Measurements from ENCODE around the gene OTOA. TPM values are rescaled to one million over a fixed set of nuclear protein-coding genes. Genes with fewer than 3 reads are reported as not detected.

Gene OTOA
- total RNA-seq, 1 donor from 2014 or later, result not detected

- Mint-ChIP-seq H3K4me3 (no peak overlapping the region), H3K27me3 (ENCODE audit: insufficient read depth, low read depth) (peaks cover 2% of the 10 kb centered on the region), H3K9me3 (no peaks in the 10 kb centered on the region), H3K27ac (no peak overlapping the region), H3K4me1 (no peaks in the 10 kb centered on the region), H3K36me3 (no peaks in the 10 kb centered on the region)
- Histone ChIP-seq H3F3A (ENCODE audit: low read depth) (no peaks in the 10 kb centered on the region), H3K79me2 (ENCODE audit: low read depth) (no peaks in the 10 kb centered on the region), H3K36me3 (no peaks in the 10 kb centered on the region), H3K9me3 (ENCODE audit: low read depth) (no peaks in the 10 kb centered on the region), H3K27ac (no peak overlapping the region), H4K20me1 (ENCODE audit: low read depth) (no peaks in the 10 kb centered on the region), H2AFZ (replicated peaks) (no peak overlapping the region), H3K27me3 (no peaks in the 10 kb centered on the region), H3K4me1 (no peaks in the 10 kb centered on the region), H3K4me2 (no peak overlapping the region), H3K4me3 (no peak overlapping the region), H3K9ac (no peak overlapping the region)
- peak; percentile 17 for TF ChIP-seq CTCF (IDR thresholded peaks at IDR 0.05)
- no peak for TF ChIP-seq EZH2phosphoT487 (IDR thresholded peaks at IDR 0.05)
- DNase-seq (ENCODE audit: low spot score), result no peak
Observed at GRCh38 chr16:21698169-21699032, 34.6 kb downstream of the OTOA start.

- H3K27me3 Mint-ChIP-seq (ENCODE audit: insufficient read depth, low read depth), result peaks cover 2% of the 10 kb centered on the region
- Histone ChIP-seq H3K79me2 (ENCODE audit: low read depth) (no peaks in the 10 kb centered on the region), H3K4me2 (no peak overlapping the region), H3K36me3 (no peaks in the 10 kb centered on the region), H3K27ac (no peak overlapping the region), H3K27me3 (no peaks in the 10 kb centered on the region), H4K20me1 (ENCODE audit: low read depth) (no peaks in the 10 kb centered on the region), H3K9me3 (ENCODE audit: low read depth) (no peaks in the 10 kb centered on the region), H2AFZ (replicated peaks) (no peak overlapping the region), H3K4me3 (no peak overlapping the region), H3F3A (ENCODE audit: low read depth) (no peaks in the 10 kb centered on the region), H3K9ac (no peak overlapping the region), H3K4me1 (no peaks in the 10 kb centered on the region)
- TF ChIP-seq CTCF (IDR thresholded peaks at IDR 0.05) (no peak), EZH2phosphoT487 (IDR thresholded peaks at IDR 0.05) (no peak), EZH2 (IDR thresholded peaks at IDR 0.05) (no peak)
- H3K4me1 Mint-ChIP-seq, result no peaks in the 10 kb centered on the region
- no peak overlapping the region for H3K27ac Mint-ChIP-seq
- DNase-seq (ENCODE audit: low spot score), result no peak
- no peaks in the 10 kb centered on the region for H3K9me3 Mint-ChIP-seq
- H3K36me3 Mint-ChIP-seq, result no peaks in the 10 kb centered on the region
- no peak overlapping the region for H3K4me3 Mint-ChIP-seq
Observed at GRCh38 chr16:21701271-21701670, 37.5 kb downstream of the OTOA start.

GRCh38 chr16:21702276-21702675, 38.5 kb downstream of the OTOA start:
- no peaks in the 10 kb centered on the region for H3K36me3 ChIP-seq
- Mint-ChIP-seq H3K4me1 (no peaks in the 10 kb centered on the region), H3K4me3 (no peak overlapping the region), H3K36me3 (no peaks in the 10 kb centered on the region), H3K27me3 (ENCODE audit: insufficient read depth, low read depth) (peaks cover 4% of the 10 kb centered on the region), H3K27ac (no peak overlapping the region), H3K9me3 (no peaks in the 10 kb centered on the region)
- H3F3A ChIP-seq (ENCODE audit: low read depth), result no peaks in the 10 kb centered on the region
- no peak overlapping the region for H3K4me3 ChIP-seq
- no peaks in the 10 kb centered on the region for H3K79me2 ChIP-seq (ENCODE audit: low read depth)
- H3K4me1 ChIP-seq, result no peaks in the 10 kb centered on the region
- no peaks in the 10 kb centered on the region for H4K20me1 ChIP-seq (ENCODE audit: low read depth)
- no peaks in the 10 kb centered on the region for H3K9me3 ChIP-seq (ENCODE audit: low read depth)
- no peaks in the 10 kb centered on the region for H3K27me3 ChIP-seq
- no peak for TF ChIP-seq CTCF (IDR thresholded peaks at IDR 0.05)
- no peak for TF ChIP-seq EZH2phosphoT487 (IDR thresholded peaks at IDR 0.05)
- TF ChIP-seq EZH2 (IDR thresholded peaks at IDR 0.05), result no peak
- H2AFZ ChIP-seq (replicated peaks), result no peak overlapping the region
- H3K9ac ChIP-seq, result no peak overlapping the region
- no peak overlapping the region for H3K4me2 ChIP-seq
- no peak overlapping the region for H3K27ac ChIP-seq
- no peak for DNase-seq (ENCODE audit: low spot score)
